Stimulated activated CD8-positive, alpha-beta memory T cell treated with anti-CD3 and anti-CD28 coated beads, Interleukin-7, amount 100 ng/mL, for 4 hours (primary cell): ENCODE data around the gene ZMAT5.

Experiments
- DNase-seq, 2 donors: peaks; one replicate each; pipeline ENCODE4 v3.0.0-alpha.2; 2020; ENCODE audit warnings: low read depth in 2 of 2

The ZMAT5 gene

DNA sequence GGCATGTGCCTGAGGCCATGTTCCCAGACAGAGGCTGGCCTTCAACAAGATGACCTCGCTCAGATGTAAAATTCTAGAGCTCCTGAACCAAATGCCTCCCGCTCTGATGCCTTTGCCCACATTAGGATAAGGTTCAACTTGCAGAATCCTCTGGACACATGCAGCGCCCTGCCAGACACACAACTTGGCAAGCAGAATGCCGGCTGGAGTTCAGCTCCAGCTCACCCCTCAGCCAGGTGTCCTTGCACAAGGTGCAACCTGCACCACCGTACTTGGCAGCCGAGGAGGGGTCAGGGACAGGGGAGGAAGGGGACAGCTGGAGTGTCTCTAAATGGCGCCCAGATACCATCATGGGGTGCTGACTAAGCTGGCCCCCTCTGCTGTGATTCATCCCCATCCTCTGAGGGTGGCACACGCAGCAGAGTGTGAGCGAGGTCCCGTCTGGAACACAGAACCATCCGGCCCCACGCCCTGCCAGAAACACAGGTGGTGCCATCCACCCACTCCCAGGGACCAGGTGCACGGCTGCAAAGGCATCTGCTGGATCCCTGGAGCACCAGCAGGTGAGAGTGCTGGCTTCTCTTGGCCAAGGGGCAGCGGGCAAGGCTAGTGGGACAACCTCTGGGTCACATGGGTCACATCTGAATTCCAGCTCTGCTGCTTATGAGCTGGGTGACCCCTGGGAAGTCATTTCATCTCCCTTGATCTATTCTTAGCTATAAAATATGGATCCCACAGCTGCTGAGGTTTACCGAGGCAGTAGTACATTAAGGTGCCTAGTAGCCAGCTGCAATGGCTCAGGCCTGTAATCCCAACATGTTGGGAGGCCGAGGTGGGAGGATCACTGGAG, 12.8 kb downstream of the ZMAT5 start:
- no peak for DNase-seq

DNA sequence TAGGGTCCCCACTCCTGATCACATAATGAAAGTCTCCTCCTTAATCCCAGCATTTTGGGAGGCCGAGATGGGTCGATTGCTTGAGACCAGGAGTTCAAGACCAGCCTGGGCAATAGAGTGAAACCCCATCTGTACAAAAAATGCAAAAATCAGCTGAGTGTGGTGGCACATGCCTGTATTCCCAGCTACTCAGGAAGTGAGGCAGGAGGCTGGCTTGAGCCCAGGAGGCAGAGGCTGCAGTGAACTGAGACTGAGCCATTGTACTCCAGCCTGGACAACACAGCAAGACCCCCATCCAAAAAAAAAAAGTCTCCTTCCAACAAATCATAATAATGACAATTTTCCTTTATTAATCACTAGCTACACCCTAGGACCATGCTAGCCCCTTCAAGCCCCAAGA, 15.1 kb downstream of the ZMAT5 start:
- no peak for DNase-seq

DNA sequence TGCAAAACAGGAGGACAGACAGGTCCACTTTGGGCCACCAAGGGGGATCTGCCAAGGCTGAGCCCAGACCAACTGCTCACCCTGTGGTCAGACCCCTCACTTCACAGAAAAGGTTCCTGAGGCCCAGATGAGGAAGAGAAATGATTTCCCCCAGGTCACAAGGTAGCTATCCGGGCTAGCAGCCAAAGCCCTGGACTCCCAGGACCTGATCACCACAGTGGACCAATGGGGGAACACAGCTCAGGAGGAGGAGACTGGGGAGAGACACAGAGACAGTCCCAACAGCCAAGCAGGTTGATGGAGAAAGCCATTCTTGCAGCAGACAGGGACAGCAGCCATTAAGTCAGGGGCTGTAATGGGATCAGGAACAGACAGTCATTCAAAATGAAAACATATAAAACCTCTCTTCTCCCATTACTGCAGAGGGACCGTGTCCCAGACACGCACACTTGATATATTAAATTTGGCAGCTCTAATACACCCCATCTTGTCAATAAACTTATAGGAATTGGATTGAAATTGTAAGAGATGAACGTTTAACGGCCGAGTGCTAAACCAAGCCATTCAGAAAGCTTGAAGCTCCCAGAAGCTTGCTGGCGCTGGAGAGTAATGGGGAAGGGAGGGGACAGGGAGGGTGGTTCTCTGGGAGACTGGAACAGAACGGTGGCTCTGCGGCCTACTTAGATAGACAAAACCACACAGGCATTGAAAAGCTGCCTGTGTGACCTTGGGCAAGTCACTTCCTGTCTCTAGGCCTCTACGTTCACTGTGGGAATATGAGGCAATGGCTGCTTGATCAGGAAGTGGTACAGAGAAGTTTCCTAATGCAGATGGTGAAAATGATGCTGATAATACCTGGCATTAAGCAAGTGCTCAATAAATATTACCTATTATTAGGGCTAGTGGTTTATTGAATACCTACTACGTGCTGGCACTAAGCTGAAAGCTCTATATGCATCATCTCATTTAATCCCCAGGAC, 16.0 kb downstream of the ZMAT5 start:
- DNase-seq, result no peak

DNA sequence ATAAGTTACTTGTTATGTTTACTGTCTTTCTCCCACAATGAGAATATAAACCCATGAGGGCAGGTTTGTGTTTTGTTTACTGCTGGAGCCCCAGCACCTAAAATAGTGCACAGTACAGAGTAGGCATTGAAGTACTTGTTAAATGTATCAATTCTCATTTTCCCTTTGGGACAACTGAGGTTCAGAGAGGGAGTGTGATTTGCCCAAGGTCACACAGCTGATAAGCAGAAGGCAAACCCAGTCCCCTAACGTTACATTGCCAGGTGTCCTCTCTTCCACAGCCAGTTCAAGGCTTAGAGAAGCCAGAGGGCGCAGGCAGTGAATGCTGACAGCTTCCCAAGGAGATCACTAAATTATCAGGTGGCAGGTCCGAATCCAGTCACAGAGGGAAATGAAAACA, 16.8 kb downstream of the ZMAT5 start:
- DNase-seq, result no peak

DNA sequence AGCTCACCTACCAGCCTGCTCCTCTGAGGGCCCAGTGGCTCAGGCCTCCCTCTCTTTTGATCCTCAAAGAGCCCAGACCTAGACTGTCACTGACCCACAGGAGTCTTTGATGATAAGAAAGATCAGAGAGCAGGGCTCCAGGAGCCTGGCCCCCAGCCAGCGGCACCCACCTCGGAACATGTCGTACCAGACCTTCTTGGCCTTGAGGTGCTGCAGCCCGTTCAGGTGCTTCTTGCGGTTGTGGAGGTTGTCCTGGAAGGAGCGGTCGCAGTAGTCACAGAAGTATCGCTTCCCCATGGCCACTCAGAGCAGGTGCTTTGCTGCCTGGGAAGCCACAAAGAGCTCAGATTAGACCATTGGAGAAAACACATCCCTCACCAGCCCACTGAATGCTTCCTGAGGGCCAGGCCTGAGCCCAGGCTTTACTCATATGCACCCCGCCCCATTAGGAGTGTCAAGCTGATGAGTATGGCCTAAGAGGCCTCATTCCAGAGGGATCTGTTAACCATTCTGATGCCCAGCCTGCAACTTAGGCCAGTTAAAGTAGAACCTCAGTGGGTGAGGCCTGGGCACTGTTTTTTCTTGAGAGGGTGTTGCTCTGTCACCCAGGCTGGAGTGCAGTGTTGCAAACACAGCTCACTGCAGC, 18.4 kb downstream of the ZMAT5 start:
- no peak for DNase-seq

DNA sequence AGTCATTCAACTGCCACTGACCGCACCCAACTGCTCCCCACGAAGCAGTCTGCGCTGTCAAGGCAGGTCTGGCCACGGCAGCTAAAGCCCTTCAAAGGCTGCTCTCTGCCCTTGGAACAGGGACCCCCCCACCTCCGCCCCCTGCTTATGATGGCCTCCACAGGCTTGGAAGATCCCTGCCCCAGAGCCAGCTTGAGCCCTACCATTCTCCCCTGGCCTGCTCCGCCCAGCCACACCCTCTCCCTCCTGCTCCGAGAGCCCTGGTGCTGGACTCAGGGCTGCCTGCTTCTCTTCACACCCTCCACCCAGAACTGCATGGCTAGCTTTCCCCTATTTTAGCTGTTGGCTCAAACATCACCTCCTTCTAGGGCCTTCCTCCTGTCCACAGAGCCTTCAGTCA, 19.0 kb downstream of the ZMAT5 start:
- no peak for DNase-seq

DNA sequence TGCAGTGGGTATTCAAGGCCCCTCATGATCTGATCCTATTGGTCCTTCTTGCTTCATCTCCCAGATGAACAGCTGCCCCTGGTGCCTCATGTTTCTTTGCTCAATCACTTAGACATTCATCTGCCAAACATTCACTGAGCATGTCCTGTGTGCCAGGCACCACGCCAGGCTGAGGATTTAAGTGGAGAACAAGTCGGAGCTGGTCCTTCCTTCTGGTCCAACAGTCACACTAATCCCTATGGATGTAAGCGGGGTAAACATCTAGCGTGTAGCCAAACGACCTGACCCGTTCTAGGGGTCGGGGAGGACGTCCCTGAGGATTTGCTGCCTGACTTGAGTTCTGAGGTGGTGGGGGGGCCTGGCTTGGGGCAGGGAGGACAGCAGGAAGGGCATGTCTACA, 21.9 kb downstream of the ZMAT5 start:
- no peak for DNase-seq

DNA sequence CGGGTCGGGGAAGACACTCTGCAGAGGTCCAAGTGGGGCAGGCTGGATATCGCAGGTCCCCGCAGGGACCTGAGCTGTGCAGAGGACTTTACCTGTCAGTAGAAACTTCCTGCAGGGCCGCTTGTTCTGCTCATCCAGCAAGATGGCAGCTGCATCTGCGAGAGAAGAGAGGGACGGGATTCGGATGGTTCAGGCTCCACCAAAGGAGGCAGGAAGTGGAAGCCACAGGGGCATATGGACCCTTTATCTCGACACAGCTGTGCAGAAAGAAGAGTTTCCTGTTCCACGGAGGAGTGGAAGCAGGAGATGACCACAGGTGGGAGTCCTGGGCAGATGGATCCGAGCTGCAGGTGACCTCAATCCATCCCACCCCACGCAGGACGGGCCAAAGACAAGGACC, 24.5 kb downstream of the ZMAT5 start:
- DNase-seq, result no peak

DNA sequence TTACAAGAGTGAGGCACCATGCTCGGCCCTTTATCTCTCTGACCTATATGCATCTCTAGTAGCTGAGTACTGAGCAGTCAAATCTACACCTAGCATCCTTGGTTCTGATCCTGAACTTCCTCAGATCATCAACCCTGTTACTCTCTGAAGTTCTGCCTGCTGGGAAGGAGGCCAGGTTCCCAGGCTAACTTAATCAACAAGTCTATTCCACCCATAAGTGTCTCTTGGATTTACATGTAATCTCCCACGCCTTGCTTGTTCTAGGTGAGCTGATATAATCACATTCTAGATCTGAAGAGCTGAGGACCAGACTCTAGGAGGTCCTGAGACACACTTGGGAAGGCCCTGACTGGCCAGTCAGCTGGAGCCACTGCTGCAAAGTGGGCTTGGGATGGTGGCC, 24.9 kb downstream of the ZMAT5 start:
- DNase-seq, result no peak

DNA sequence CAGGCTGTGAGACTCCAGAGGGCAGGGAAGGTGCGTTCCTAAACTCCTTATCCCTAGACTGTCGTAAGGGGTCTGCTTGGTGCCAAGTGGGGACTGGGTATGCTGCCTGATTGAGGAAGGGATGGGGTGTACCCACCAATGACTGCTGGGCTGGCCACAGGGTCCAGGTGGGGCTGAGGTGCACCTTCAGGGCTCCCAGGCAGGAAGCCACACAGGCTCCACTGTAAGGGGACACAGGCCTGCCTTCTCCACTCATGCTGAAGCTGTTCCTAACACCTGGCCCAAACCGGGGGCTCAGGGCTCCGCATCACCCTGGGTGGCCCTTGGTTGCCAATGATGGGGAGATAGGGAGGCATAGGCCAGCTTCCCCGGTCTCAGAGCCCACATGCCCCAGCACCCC, 26.6 kb downstream of the ZMAT5 start:
- DNase-seq, result no peak

DNA sequence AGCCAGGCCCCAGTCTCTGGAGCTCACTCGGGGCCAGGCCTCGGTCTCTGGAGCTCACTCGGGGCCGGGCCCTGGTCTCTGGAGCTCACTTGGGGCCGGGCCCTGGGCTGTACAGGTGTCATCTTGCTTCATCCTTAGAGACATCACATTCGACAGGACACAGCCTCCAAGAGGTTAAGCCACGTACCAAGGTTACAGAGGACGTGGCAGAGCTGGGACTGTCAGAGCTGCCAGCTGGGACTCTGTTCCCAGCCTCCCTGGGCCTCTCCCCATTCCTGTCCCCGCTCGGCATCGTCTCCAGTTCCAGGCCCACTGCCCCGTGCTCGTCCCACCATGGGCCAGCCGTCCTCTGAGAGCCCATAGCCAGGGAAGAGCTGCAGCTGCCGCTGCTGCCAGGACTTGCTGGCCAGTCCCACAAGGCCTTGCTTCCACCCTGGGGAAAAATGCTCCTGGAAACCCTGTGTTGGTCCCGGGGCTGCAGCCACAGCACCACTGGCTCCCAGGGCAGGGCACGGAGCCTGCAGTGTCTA, 27.4 kb downstream of the ZMAT5 start:
- DNase-seq, result no peak

DNA sequence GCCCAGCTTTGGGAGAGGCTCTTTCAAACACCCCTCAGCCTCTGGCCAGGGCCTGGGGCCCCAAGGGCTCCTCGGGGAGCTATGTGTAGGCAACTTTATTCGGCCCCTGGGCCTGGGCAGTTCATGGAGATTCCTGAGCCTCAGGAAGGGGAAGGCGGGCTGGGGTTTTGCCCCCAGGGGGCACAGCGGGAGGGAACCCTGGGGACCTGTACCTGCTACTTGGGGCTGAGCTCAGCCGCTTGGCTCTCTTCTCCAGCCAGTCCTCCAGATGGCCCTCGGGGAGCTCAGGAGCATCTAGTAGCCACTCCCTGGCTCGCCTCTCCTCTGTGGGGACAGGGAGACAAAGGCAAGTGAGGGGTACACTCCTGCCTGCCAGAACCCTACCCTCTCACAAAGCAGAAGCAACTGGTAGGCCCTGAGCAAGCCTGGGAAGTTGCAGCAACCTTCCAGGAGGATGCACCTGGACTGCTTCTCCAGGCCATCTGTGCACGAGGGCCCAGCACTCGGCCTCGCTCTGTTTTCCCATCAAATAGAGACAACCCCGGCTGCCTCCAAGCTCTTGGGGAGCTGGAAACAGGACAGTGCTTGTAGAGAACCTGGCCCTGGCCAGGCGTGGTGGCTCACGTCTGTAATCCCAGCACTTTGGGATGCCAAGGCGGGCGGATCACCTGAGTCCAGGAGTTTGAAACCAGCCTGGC, 28.5 kb downstream of the ZMAT5 start:
- DNase-seq, result no peak

DNA sequence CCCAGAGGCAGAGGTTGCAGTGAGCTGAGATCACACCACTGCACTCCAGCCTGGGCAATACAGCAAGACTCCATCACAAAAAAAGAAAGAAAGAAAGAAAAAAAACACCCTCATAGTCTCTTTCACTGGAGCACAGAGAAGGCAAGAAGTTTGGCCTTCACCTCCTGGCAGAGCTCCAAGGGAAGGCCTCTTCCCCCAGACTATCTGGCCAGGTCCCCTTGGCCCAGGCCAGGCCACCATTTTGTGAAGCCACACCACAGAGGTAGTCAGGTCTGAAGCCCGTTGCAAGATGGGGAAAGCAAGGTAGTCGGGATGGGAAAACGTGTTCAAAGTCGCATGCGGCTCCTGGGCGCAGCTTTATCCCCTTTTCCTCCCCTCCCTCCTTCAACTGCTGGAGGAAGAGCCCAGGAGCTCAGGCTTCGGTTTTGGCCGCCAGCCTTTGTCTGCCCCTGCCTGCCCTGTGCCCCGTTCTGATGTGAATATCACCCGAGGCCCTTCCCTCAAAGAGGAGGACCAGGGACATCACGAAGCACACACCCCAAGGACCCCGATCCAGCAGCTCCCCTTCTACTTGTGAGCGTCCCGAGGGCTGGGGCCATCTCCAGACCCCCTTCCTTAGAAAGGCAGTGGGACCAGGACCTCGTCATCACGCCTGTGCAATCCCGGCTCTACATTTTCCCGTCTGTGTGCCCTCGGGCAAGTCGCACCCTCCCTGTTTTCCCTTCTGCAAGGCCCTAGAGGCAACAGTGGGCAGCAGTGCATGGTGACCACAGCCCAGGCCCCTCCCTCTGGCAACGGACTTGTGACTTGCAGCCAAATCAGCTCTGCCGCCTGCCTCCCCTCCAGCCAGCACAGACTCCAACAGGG, 29.3 kb downstream of the ZMAT5 start:
- DNase-seq, result no peak

DNA sequence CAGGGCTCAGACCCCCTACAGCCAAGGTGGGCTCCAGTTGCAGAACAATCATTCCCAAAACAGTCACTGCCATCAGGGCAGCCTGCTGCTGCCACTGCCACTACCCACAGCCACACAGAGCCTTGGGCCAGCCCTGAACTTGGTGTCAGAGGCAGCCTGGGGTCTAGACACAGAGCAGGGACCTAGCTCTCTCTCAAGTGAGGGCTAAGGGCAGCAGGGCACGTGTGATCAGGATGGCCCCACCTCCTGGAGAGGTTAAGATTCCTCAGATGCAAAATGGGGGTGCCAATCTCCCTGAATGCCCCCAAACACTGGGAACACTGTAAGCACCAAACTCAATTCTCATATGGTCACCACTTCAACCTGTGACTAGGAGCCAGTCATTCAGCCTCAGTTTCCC, 31.4 kb downstream of the ZMAT5 start:
- DNase-seq, result no peak

DNA sequence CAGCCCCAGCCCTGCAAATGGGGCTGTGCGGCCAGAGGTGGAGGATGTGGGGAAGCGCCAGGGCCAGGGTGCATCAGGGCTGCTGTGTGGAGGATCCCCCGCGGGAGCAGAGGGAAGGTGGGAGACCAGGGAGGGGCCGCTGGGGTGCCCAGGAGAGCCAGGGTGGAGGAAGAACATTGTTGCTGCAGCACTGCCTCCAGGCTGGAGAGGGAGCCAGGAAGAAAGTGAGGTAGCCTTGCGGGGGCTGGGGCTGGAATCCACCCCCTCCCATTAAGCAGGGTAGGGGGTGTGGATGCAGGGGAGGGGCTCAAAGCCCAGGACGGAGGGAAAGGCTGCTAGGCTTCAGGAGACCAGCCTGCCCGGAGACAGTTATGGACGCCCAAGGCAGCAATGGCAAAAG, 32.0 kb downstream of the ZMAT5 start:
- DNase-seq, result no peak

DNA sequence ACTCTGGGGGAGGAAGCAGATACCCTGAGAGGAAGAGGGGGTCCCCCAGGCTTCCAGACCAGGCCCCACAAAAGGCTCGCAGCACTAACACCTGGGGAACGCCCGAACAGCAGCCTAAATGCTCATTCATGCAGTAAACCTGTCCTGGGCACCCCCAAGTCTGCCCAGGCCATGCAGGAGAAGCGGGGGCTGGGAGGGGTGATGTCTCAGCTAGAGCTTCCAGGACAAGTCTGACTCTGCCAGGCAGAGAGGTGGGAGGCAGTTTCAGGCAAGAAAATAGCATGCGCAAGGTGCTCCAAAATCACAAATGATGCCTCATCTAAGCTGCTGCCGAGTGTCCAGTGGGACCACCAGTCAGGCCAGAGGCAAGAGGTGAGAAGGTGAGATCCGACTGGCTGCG, 32.4 kb downstream of the ZMAT5 start:
- DNase-seq, result no peak

DNA sequence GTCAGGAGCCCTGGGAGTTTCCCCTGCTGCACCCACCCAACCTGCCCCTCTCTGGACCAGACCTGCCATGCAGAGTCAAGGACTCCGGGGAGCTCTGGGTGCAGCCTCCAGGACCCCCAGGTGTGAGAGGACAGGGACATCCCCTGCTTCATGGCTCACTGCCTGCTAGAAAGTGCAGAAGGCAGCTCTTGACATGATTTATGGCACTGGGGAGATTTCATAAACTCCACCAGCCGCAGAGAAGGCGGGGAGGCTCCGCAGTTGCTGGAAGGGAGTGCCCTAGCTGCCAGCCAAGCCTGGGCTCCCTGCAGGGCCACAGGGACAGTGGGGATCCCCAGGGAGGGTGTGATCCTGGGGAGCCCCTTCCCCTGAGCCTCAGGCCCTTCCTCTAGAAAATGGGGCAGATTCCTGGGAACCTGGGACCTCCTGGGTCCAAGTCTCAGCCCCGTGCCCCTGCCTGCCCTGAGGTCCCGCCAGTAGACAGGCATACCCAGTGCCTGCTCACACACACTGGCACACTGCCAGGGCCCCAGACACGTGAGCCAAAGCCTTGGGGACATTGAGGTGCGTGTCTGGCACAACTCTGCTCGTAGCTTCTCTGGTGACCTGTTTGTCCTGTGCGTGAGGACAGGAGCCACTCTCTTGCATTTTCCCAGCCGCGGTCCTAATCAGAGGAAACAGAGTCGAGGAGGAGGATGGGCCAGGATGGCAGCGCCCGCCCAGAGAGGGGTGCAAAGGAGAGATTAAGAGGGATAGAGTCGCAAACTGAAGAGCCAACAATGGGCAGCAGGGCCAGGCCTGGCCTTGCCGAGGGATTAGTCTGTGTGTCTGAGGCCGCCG, 33.2 kb downstream of the ZMAT5 start:
- no peak for DNase-seq

DNA sequence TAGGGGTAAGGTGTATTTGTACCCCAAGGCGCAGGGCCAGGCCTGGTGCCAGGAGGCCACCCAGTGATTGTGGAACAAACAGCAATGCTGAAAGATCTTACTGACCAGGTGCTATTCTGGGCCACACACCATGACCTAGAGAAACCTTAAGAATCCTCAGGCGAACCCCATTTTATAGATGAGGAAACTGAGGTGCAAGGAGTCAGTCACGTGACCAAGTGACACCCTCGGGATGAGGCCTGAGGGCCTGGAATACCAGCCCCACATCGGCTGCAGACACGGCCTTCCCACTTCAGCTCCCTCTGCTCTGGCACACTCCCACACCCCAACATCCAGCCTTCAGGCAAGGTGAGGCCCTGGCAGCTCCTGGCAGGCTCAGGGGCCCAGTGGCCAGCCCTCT, 33.9 kb downstream of the ZMAT5 start:
- DNase-seq, result no peak

DNA sequence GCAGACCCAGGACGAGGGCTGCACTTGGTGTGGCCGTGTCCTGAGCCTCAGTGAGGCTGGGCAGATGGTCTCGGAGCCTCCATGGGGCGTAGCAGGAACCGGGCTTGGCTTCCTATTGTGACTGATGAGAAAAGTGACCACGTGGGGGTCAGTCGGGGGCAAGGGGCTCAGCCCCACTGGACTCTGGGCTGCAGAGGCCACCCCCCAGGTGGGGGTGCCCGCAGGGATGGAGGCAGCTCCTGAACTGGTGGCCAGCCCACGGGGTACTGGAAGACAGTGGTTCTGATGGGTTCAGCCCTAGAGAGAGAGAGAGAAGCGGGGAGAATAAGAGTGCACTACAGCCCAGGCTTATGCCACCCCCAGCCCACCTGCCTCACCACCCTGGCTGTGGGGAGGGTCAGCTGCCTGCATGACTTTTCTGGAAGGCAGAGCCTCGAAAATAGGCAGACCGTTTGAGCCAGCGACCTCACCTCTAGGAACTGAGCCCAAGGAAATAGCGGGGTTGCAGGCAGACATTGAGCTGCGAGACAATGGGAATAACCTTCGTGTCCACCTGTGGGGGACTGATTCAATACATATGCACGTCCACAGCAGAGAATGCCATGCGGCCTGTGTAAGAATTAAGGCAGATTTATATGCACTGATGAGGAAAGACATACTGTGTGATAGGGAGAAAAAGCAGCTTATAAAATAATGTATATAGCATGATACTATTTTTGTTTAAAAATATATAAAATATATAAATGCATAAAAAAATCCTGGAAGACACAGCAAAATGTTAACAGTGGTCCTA, 35.6 kb downstream of the ZMAT5 start:
- no peak for DNase-seq
